AG09319 (cell line): ENCODE results near the gene P2RY11.

Experiments used
- DNase-seq: peaks from one replicate; pipeline ENCODE4 v3.0.0-alpha.2; 2010; ENCODE audit warnings: low read depth; ENCODE audit errors: extremely low read depth
- CTCF ChIP-seq: IDR thresholded peaks from 2 replicates; pipeline ENCODE4 v1.5.1; 2011; ENCODE audit warnings: low read depth, mild to moderate bottlenecking, inconsistent platforms, low read length, moderate library complexity

P2RY11 gene

GRCh38 chr19:10078329-10078728 is 33.2 kb upstream of the P2RY11 start:
- no peak for TF ChIP-seq CTCF
- DNase-seq: no peak

DNA sequence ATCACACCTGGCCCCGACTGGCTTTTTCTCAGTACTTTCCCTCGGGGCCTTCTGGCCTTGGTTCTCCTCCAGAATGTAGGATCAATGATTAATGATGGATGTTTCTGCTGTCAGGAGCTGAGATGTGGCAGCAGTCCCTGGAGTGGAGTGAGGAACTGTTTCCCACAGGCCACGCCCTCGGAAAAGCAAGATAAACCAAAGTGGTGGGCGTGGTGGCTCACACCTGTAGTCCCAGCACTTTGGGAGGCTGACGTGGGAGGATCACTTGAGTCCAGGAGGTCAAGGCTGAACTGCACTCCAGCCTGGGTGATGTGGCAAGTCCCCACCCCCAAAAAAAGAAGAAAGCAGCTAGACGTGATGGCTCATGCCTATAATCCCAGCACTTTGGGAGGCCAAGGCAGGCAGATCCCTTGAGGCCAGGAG is 32.5 kb upstream of the P2RY11 start:
- no peak for DNase-seq
- TF ChIP-seq CTCF: no peak

DNA sequence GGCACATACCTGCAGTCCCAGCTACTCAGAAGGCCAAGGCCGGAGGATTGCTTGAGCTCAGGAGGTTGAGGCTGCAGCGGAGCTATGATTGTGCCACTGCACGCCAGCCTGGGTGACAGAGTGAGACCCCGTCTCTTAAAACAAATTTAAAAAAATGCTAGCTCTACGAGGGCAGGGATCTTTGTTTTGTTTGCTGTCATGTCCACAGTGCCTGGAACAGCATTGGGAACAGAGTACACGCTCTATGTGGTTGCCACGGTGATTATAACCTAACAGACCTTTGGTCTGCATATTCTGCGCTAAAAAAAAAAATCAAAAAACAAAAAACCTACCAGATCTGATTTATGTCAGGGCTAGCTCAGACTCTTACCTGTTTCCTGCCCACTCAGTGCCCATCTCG is 27.6 kb upstream of the P2RY11 start:
- no peak for TF ChIP-seq CTCF
- DNase-seq: no peak

DNA sequence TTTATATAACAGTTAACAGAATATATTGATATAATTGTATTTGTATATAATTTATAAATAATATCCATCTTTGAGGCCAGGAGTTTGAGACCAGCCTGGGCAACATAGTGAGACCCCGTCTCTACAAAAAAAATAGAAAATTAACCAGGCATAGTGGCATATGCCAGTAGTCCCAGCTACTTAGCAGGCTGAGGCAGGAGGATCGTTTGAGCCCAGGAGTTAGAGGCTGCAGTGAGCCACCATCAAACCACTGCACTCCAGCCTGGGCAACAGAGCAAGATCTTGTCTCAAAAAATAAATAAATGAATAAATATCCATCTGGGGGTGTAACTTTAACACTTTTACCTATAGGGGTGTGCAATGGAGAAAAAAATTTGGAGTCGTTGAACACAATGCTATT is 26.7 kb upstream of the P2RY11 start:
- TF ChIP-seq CTCF: no peak
- DNase-seq: no peak

- TF ChIP-seq CTCF: no peak
- peak; percentile 24 for DNase-seq
Measured at GRCh38 chr19:10085641-10086590, 25.6 kb upstream of the P2RY11 start, which contains the start of gene SHFL. SHFL (plus strand) TSS chr19:10086317; CDS start chr19:10086428, 111 bp downstream.

DNA sequence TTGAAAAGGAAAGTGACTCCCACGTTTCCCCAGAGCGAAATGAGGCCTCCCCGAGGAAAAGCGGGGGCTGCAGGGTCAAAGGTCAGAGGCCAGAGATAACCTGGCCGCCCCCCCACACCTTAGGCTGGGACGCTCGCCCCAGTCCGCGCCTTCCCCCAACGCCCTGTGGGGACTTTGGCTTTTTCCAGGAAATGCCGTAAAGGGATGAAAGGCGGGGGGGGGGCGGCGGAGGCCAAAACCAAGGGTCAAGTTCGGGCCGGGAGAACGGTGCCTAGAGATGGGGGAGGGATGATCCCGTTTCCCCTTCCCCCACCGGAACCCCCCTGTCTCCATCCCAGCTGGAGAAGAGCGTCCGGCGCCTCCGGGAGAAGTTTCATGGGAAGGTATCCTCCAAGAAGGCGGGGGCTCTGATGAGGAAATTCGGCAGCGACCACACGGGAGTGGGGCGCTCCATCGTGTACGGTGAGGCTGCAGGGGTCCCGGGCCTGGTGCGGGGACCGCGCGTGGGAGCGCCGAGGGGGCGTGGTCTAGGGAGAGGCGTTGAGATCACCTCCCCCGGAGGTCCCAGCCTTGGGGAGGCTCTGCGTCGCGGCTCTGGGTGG is 24.8 kb upstream of the P2RY11 start:
- no peak for TF ChIP-seq CTCF
- DNase-seq: no peak
